ENCODE data around the gene MAGI1.

Gene MAGI1

GRCh38 chr3:65326574-65326973, 712.1 kb downstream of the MAGI1 start:
- no peak for DNase-seq

GRCh38 chr3:65322910-65323309, 715.8 kb downstream of the MAGI1 start:
- no peak for DNase-seq

GRCh38 chr3:65318231-65318630, 720.5 kb downstream of the MAGI1 start:
- DNase-seq, result no peak

- no peak for DNase-seq
These were observed 723.8 kb downstream of the MAGI1 start for GRCh38 chr3:65314916-65315315.

- no peak for DNase-seq
These were observed 724.4 kb downstream of the MAGI1 start for GRCh38 chr3:65314269-65314668.

GRCh38 chr3:65313666-65314065, 725.1 kb downstream of the MAGI1 start:
- no peak for DNase-seq

GRCh38 chr3:65305836-65306235, 732.9 kb downstream of the MAGI1 start:
- no peak for DNase-seq
